Amygdala (tissue), 56 donors: ENCODE results near the gene SDHAF4.
"Not testable (repeated sequence)": the region's sequence is repeated elsewhere in the genome, so short reads cannot be mapped to it uniquely, and the experiment has no call there.

Experiments used
- DNase-seq, 56 donors: peaks; one replicate each; lab custom pipeline; 2025; lab: John Stamatoyannopoulos, UW

The SDHAF4 gene

GRCh38 chr6:70566751-70567382, at the start of gene SDHAF4:
Gene SDHAF4 (plus strand): TSS chr6:70566930. CDS start chr6:70566941, 11 bp downstream.
- peak; percentile 56 to 94 (median 86) for DNase-seq

GRCh38 chr6:70518723-70519122, 48.0 kb upstream of the SDHAF4 start:
- no peak for DNase-seq

GRCh38 chr6:70520575-70520974, 46.2 kb upstream of the SDHAF4 start:
- no peak for DNase-seq

GRCh38 chr6:70524721-70525286, 41.9 kb upstream of the SDHAF4 start:
- DNase-seq, result no peak

GRCh38 chr6:70527071-70527737, 39.5 kb upstream of the SDHAF4 start:
- DNase-seq, result no peak

GRCh38 chr6:70530023-70530422, 36.7 kb upstream of the SDHAF4 start:
- DNase-seq, result no peak

- no peak for DNase-seq
Measured at GRCh38 chr6:70531133-70531532, 35.6 kb upstream of the SDHAF4 start.

GRCh38 chr6:70537266-70537665, 29.5 kb upstream of the SDHAF4 start:
- DNase-seq, result no peak

GRCh38 chr6:70538376-70538775, 28.4 kb upstream of the SDHAF4 start:
- no peak for DNase-seq

GRCh38 chr6:70547313-70547712, 19.4 kb upstream of the SDHAF4 start:
- peak in 4 of 56 donors; percentile 0 to 7 (median 2) for DNase-seq

- DNase-seq, result no peak
Measured at GRCh38 chr6:70547905-70548304, 18.8 kb upstream of the SDHAF4 start.

GRCh38 chr6:70549327-70549726, 17.4 kb upstream of the SDHAF4 start:
- DNase-seq, result no peak

GRCh38 chr6:70551566-70551965, 15.2 kb upstream of the SDHAF4 start:
- DNase-seq, result no peak

- DNase-seq, result not testable (repeated sequence)
Measured at GRCh38 chr6:70552286-70552940, 14.3 kb upstream of the SDHAF4 start.

GRCh38 chr6:70552974-70553373, 13.8 kb upstream of the SDHAF4 start:
- no peak for DNase-seq

- no peak for DNase-seq
Measured at GRCh38 chr6:70557998-70558397, 8.7 kb upstream of the SDHAF4 start.

- DNase-seq, result not testable (repeated sequence)
Measured at GRCh38 chr6:70562401-70562800, 4.3 kb upstream of the SDHAF4 start.

- peak in 1 of 56 donors; percentile 1 for DNase-seq
Measured at GRCh38 chr6:70563530-70563929, 3.2 kb upstream of the SDHAF4 start.

- no peak for DNase-seq
Measured at GRCh38 chr6:70574643-70575042, 7.9 kb downstream of the SDHAF4 start.

GRCh38 chr6:70575899-70576495, 9.3 kb downstream of the SDHAF4 start:
- DNase-seq, result no peak

- no peak for DNase-seq
Measured at GRCh38 chr6:70586114-70586513, 19.4 kb downstream of the SDHAF4 start.
